ENCODE data around the gene MAN1A2.

DNA sequence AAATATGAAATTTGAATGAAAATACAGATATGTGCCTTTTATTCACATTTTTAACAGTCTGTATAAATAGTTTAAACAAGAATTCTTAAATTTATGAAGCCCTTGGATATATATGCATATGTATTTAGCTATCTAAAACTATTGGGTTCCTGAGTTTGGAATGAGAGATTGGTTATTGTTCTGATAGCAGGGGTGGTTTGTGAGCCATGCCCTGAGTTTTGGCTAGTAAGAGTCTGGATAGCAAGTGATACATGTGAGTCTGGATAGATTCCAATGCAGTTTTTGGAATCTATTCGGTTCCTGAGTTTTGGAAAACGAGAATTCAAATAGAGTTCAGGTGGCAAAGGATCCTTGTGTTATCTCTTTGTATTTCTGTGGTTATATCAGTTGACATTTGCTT is 2.8 kb downstream of the MAN1A2 start:
- TF ChIP-seq CTCF (IDR thresholded peaks at IDR 0.05) (no peak), POLR2A (IDR thresholded peaks at IDR 0.05) (no peak)
